Endodermal cell (in vitro differentiated cells): ENCODE measurements around the gene CFAP74. TPM values are rescaled to one million over a fixed set of nuclear protein-coding genes. Genes with fewer than 3 reads are reported as not detected.
A peak's percentile ranks its signal among the peaks of the same experiment; 100 is the strongest.

ENCODE experiments used
- DNase-seq: peaks from one replicate; pipeline ENCODE4 v3.0.0-alpha.2; 2017
- H3K27ac ChIP-seq: 2 replicates; pipeline ENCODE4 v1.5.1; 2013; ENCODE audit warnings: mild to moderate bottlenecking, low read depth, low read length, moderate library complexity
- H3K27me3 ChIP-seq: 2 replicates; pipeline ENCODE4 v1.6.1; 2013; ENCODE audit warnings: mild to moderate bottlenecking, low read length, moderate library complexity; ENCODE audit not compliant: insufficient read depth, control insufficient read depth, poor library complexity, severe bottlenecking
- H3K36me3 ChIP-seq: 2 replicates; pipeline ENCODE4 v1.7.0; 2013; ENCODE audit warnings: mild to moderate bottlenecking, low read length, moderate library complexity; ENCODE audit not compliant: control insufficient read depth, insufficient read depth
- H3K4me1 ChIP-seq: one replicate; pipeline ENCODE4 v1.7.0; 2013; ENCODE audit warnings: low read length; ENCODE audit not compliant: control insufficient read depth, insufficient read depth
- H3K4me3 ChIP-seq: 2 replicates; pipeline ENCODE4 v1.5.1; 2013; ENCODE audit warnings: mild to moderate bottlenecking, low read length, moderate library complexity
- H3K9ac ChIP-seq: 2 replicates; pipeline ENCODE4 v1.6.1; 2013; ENCODE audit warnings: mild to moderate bottlenecking, low read length, moderate library complexity; ENCODE audit not compliant: poor library complexity, severe bottlenecking; ENCODE audit errors: extremely low read depth
- H3K9me3 ChIP-seq: 2 replicates; pipeline ENCODE4 v1.6.1; 2013; ENCODE audit warnings: mild to moderate bottlenecking, low read length, moderate library complexity; ENCODE audit not compliant: control insufficient read depth
- H3K27ac Mint-ChIP-seq: 2 replicates; pipeline ENCODE4 v1.8.0; 2020; ENCODE audit warnings: mixed read lengths
- H3K27me3 Mint-ChIP-seq: 2 replicates; pipeline ENCODE4 v1.8.0; 2021; ENCODE audit warnings: mild to moderate bottlenecking, mixed read lengths; ENCODE audit not compliant: insufficient read depth
- H3K36me3 Mint-ChIP-seq: 2 replicates; pipeline ENCODE4 v1.8.0; 2020; ENCODE audit warnings: low read depth, mixed read lengths
- H3K4me1 Mint-ChIP-seq: 2 replicates; pipeline ENCODE4 v1.8.0; 2020; ENCODE audit warnings: mixed read lengths
- H3K4me3 Mint-ChIP-seq: 2 replicates; pipeline ENCODE4 v1.8.0; 2020; ENCODE audit warnings: mild to moderate bottlenecking, moderate library complexity, mixed read lengths
- H3K9me3 Mint-ChIP-seq: 2 replicates; pipeline ENCODE4 v1.8.0; 2020; ENCODE audit warnings: mild to moderate bottlenecking, mixed read lengths
- CTCF ChIP-seq: fragments of 200-600 bp; sonication (generic); conservative IDR thresholded peaks from 2 replicates; pipeline ENCODE4 v1.5.0; 2021; ENCODE audit warnings: antibody characterized with exemption, mild to moderate bottlenecking
- WGBS, 2 experiments: methylation state at CpG; one replicate each; pipeline versions ENCODE4 v1.1.5 to v1.1.7; 2013; ENCODE audit warnings: missing lambda C conversion rate in 2 of 2, mixed read lengths in 1 of 2; ENCODE audit not compliant: insufficient coverage in 1 of 2, insufficient read length in 1 of 2; 5-methylcytosine and 5-hydroxymethylcytosine counted together
- total RNA-seq, 2 donors: library from RNA; stranded (reverse); fragmentation: NEBNext Ultra II Directional in 1 of 2; extraction: Animal tissue kit (Norgen Biotek cat#: 25700) in 1 of 2; gene quantifications; 2 replicates in 1 of 2; 3 replicates in 1 of 2; pipeline ENCODE4 v1.2.1, GENCODE V29; 2021

CFAP74 gene
- total RNA-seq, 2 donors from 2014 or later, result 0.58 to 0.75 TPM

DNA sequence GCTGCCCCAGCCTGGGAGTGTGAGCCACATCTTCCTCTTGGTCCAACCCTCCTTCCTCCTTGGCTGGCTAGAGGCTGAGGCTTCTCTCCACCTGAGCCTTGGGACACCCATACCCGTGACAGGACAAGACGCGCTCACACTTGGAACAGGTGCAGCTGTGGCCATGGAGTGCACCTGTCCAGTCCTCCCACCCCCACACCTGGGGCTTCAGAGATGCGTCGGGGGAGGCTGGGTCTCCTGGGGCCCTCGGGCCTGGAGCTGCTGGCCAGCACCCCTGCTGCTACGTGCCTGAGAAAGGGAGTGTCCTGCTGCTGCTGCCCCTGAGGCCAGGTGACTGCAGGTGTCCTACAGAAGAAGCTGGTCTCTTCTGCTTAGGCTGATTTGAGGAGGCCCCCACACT is 47.5 kb downstream of the CFAP74 start:
- Histone ChIP-seq H3K9me3 (no peaks in the 10 kb centered on the region), H3K27ac (no peak overlapping the region), H3K36me3 (no peaks in the 10 kb centered on the region), H3K27me3 (no peaks in the 10 kb centered on the region), H3K4me1 (no peaks in the 10 kb centered on the region), H3K4me3 (no peak overlapping the region), H3K9ac (no peak overlapping the region)
- Mint-ChIP-seq H3K4me3 (no peak overlapping the region), H3K27ac (no peak overlapping the region), H3K9me3 (peaks cover 2% of the 10 kb centered on the region), H3K36me3 (no peaks in the 10 kb centered on the region), H3K27me3 (no peaks in the 10 kb centered on the region), H3K4me1 (peaks cover 10% of the 10 kb centered on the region)
- no peak for TF ChIP-seq CTCF
- 83% methylated on average over 7 of the region's 7 CpGs; no CpG with 5 or more reads in 1 of the 2 experiments for WGBS, 2 experiments
- no peak for DNase-seq

- H3K27ac ChIP-seq, result peak overlapping the region; percentile 29
- Mint-ChIP-seq H3K9me3 (peaks cover 5% of the 10 kb centered on the region), H3K27ac (no peak overlapping the region), H3K36me3 (no peaks in the 10 kb centered on the region), H3K4me1 (peaks cover 5% of the 10 kb centered on the region), H3K27me3 (no peaks in the 10 kb centered on the region), H3K4me3 (no peak overlapping the region)
- H3K36me3 ChIP-seq, result no peaks in the 10 kb centered on the region
- H3K4me3 ChIP-seq, result no peak overlapping the region
- no peaks in the 10 kb centered on the region for H3K27me3 ChIP-seq
- no peaks in the 10 kb centered on the region for H3K9me3 ChIP-seq
- no peak for DNase-seq
- no peak overlapping the region for H3K9ac ChIP-seq
- no peaks in the 10 kb centered on the region for H3K4me1 ChIP-seq
- 83 to 85% methylated on average over 6 to 14 of the region's 14 CpGs for WGBS, 2 experiments
- TF ChIP-seq CTCF, result no peak
Measured at GRCh38 chr1:1955621-1956094, 47.9 kb downstream of the CFAP74 start.

- Histone ChIP-seq H3K4me1 (no peaks in the 10 kb centered on the region), H3K4me3 (no peak overlapping the region), H3K9ac (no peak overlapping the region), H3K36me3 (no peaks in the 10 kb centered on the region), H3K9me3 (no peaks in the 10 kb centered on the region), H3K27me3 (no peaks in the 10 kb centered on the region), H3K27ac (no peak overlapping the region)
- Mint-ChIP-seq H3K27ac (peak overlapping the region; percentile 69), H3K36me3 (no peaks in the 10 kb centered on the region), H3K4me1 (peaks cover 5% of the 10 kb centered on the region), H3K27me3 (no peaks in the 10 kb centered on the region), H3K9me3 (peaks cover 6% of the 10 kb centered on the region), H3K4me3 (no peak overlapping the region)
- 88 to 89% methylated on average over 46 of the region's 46 CpGs for WGBS, 2 experiments
- peak; percentile 61 for TF ChIP-seq CTCF
- DNase-seq, result peak; percentile 70
Measured at GRCh38 chr1:1954831-1955441, 48.6 kb downstream of the CFAP74 start.
